HEK293T (cell line): ENCODE data around the gene TRIM68.

Experiments used
- CTCF ChIA-PET: fragments of 350-600 bp; formaldehyde crosslinking; extraction: SDS; loops from one replicate; lab custom pipeline; 2021; ENCODE audit warnings: antibody characterized with exemption, inconsistent platforms; lab: Yijun Ruan, JAX
- POLR2A ChIA-PET: fragments of 350-600 bp; formaldehyde crosslinking; extraction: SDS; loops from one replicate; lab custom pipeline; 2020; ENCODE audit warnings: antibody characterized with exemption, inconsistent platforms; lab: Yijun Ruan, JAX
- DNase-seq: peaks from one replicate; pipeline ENCODE4 v3.0.0; 2012; ENCODE audit warnings: mixed read lengths; ENCODE audit errors: extremely low spot score
- ARNT ChIP-seq: fragments of 450-650 bp; IDR thresholded peaks from 2 replicates; pipeline ENCODE4 v1.6.1; 2017; ENCODE audit warnings: mild to moderate bottlenecking
- BHLHE40 ChIP-seq: fragments of 450-650 bp; IDR thresholded peaks from 2 replicates; pipeline ENCODE4 v1.6.1; 2016; ENCODE audit warnings: mild to moderate bottlenecking, moderate library complexity, borderline replicate concordance
- CTBP1 ChIP-seq: fragments of 450-650 bp; IDR thresholded peaks from 2 replicates; pipeline ENCODE4 v1.6.1; 2016; ENCODE audit warnings: borderline replicate concordance
- ELF4 ChIP-seq: fragments of 450-650 bp; IDR thresholded peaks from 2 replicates; pipeline ENCODE4 v1.6.1; 2017; ENCODE audit warnings: antibody characterized with exemption
- FOXA1 ChIP-seq: fragments of 450-650 bp; IDR thresholded peaks from 2 replicates; pipeline ENCODE4 v1.6.1; 2016; ENCODE audit warnings: mild to moderate bottlenecking
- FOXK2 ChIP-seq: fragments of 450-650 bp; IDR thresholded peaks from 2 replicates; pipeline ENCODE4 v1.6.1; 2016; ENCODE audit warnings: mild to moderate bottlenecking
- FOXM1 ChIP-seq: fragments of 450-650 bp; IDR thresholded peaks from 2 replicates; pipeline ENCODE4 v1.6.1; 2017; ENCODE audit warnings: mild to moderate bottlenecking, borderline replicate concordance
- HDGF ChIP-seq: fragments of 450-650 bp; IDR thresholded peaks from 2 replicates; pipeline ENCODE4 v1.6.1; 2017; ENCODE audit warnings: antibody characterized with exemption, borderline replicate concordance
- L3MBTL2 ChIP-seq: fragments of 450-650 bp; conservative IDR thresholded peaks from 2 replicates; pipeline ENCODE4 v1.6.1; 2016; ENCODE audit warnings: mild to moderate bottlenecking
- LEF1 ChIP-seq: fragments of 450-650 bp; IDR thresholded peaks from 2 replicates; pipeline ENCODE4 v1.6.1; 2017; ENCODE audit warnings: mild to moderate bottlenecking, borderline replicate concordance
- NFRKB ChIP-seq: fragments of 450-650 bp; IDR thresholded peaks from 2 replicates; pipeline ENCODE4 v1.6.1; 2016; ENCODE audit warnings: mild to moderate bottlenecking, moderate library complexity
- SP1 ChIP-seq: fragments of 450-650 bp; IDR thresholded peaks from 2 replicates; pipeline ENCODE4 v1.6.1; 2017
- SUZ12 ChIP-seq: fragments of 450-650 bp; IDR thresholded peaks from 2 replicates; pipeline ENCODE4 v1.6.1; 2016; ENCODE audit warnings: mild to moderate bottlenecking
- TARDBP ChIP-seq: fragments of 450-650 bp; IDR thresholded peaks from 2 replicates; pipeline ENCODE4 v1.6.1; 2016
- ZNF384 ChIP-seq: fragments of 450-650 bp; IDR thresholded peaks from 2 replicates; pipeline ENCODE4 v1.6.1; 2016
- TF ChIP-seq, protein P1 (sequence below): fragments of 450-650 bp; IDR thresholded peaks from 2 replicates; pipeline ENCODE4 v1.6.1; 2016

The TRIM68 gene

GRCh38 chr11:4581443-4581842 lies 26.6 kb downstream of the TRIM68 start, which contains the start of gene OR52I2:
TSS of gene OR52I2 (plus strand) at chr11:4581743.
- POLR2A ChIA-PET: no interaction called here
- DNase-seq: no peak
- CTCF ChIA-PET: no interaction called here
- TF ChIP-seq SUZ12 (no peak), NFRKB (no peak), FOXK2 (no peak), SP1 (no peak), BHLHE40 (no peak), TARDBP (no peak), L3MBTL2 (no peak), FOXA1 (no peak), HDGF (no peak), ARNT (no peak), ELF4 (no peak), FOXM1 (no peak)
- TF ChIP-seq, protein P1, sequence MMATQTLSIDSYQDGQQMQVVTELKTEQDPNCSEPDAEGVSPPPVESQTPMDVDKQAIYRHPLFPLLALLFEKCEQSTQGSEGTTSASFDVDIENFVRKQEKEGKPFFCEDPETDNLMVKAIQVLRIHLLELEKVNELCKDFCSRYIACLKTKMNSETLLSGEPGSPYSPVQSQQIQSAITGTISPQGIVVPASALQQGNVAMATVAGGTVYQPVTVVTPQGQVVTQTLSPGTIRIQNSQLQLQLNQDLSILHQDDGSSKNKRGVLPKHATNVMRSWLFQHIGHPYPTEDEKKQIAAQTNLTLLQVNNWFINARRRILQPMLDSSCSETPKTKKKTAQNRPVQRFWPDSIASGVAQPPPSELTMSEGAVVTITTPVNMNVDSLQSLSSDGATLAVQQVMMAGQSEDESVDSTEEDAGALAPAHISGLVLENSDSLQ: no peak

- POLR2A ChIA-PET: no interaction called here
- CTCF ChIA-PET: no interaction called here
- TF ChIP-seq, protein P1: no peak
- TF ChIP-seq BHLHE40 (no peak), FOXA1 (no peak), FOXM1 (no peak), SUZ12 (no peak), HDGF (no peak), TARDBP (no peak), SP1 (no peak), LEF1 (no peak), ARNT (no peak), L3MBTL2 (no peak)
- no peak for DNase-seq
Measured at GRCh38 chr11:4580124-4580523, 27.9 kb downstream of the TRIM68 start.

GRCh38 chr11:4578624-4579023 lies 29.4 kb downstream of the TRIM68 start:
- TF ChIP-seq TARDBP: no peak
- DNase-seq: no peak
- ChIA-PET CTCF (no interaction called here), POLR2A (no interaction called here)

- ChIA-PET CTCF (interaction anchor here (0.6 kb wide), 1 partner anchor 86 kb away, joined by 6 read pairs; no protein-coding TSS in a partner anchor), POLR2A (no interaction called here)
- TF ChIP-seq LEF1: no peak
- TF ChIP-seq CTBP1: no peak
- TF ChIP-seq BHLHE40: no peak
- no peak for TF ChIP-seq HDGF
- TF ChIP-seq NFRKB: no peak
- TF ChIP-seq L3MBTL2: no peak
- TF ChIP-seq ZNF384: no peak
- no peak for TF ChIP-seq SUZ12
- TF ChIP-seq ELF4: no peak
- DNase-seq: no peak
Measured at GRCh38 chr11:4577761-4578160, 30.3 kb downstream of the TRIM68 start.

DNA sequence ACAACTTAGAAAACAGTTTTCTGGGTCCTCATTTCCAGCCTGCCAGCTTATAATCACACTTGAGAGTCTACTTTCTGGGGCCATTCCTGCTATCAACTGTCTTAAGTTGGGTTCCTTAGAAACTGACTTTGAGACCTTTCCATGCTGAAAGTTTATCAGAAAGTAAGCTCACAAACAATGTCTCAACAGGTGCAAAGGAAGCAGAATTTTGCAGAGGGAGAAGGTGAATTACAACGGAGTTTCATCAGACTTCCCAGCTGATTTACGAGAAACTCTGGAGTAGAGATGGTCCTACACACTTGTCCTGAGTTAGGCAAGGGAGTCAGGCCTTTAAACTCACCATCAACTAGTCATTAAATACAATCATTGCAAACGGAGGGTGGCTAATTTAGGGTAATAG lies 31.2 kb downstream of the TRIM68 start:
- ChIA-PET CTCF (no interaction called here), POLR2A (no interaction called here)
- no peak for DNase-seq
- TF ChIP-seq TARDBP (no peak), L3MBTL2 (no peak)

DNA sequence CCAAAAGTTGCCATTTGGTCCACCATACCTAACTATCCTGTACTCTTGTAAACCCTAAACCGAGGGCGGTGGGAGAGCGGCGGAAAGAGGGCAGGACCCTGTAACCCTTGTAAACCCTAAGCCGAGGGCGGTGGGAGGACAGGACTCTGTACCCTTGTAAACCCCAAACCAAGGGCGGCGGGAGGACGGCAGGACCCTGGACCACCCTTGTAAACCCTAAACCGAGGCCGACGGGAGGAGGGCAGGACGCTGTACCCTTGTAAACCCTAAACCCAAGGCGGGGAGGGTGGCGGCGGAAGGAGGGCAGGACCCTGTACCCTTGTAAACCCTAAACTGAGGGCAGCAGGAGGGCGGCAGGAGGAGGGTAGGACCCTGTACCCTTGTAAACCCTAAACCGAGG lies 39.0 kb downstream of the TRIM68 start:
- ChIA-PET CTCF (interaction anchor here (0.7 kb wide), 1 partner anchor 155 kb away, joined by 3 read pairs; no protein-coding TSS in a partner anchor), POLR2A (no interaction called here)
- TF ChIP-seq L3MBTL2: no peak
- no peak for TF ChIP-seq FOXM1
- no peak for TF ChIP-seq LEF1
- TF ChIP-seq FOXA1: no peak
- no peak for TF ChIP-seq TARDBP
- TF ChIP-seq, protein P1: no peak
- no peak for TF ChIP-seq ARNT
- no peak for TF ChIP-seq BHLHE40
- DNase-seq: no peak

GRCh38 chr11:4565371-4565770 lies 42.7 kb downstream of the TRIM68 start:
- ChIA-PET POLR2A (no interaction called here), CTCF (no interaction called here)
- DNase-seq: no peak
- TF ChIP-seq FOXA1: no peak
- no peak for TF ChIP-seq CTBP1
- TF ChIP-seq ELF4: no peak
- TF ChIP-seq FOXM1: no peak
- no peak for TF ChIP-seq ZNF384
- no peak for TF ChIP-seq LEF1
- no peak for TF ChIP-seq TARDBP
- no peak for TF ChIP-seq L3MBTL2
- TF ChIP-seq, protein P1: no peak
- TF ChIP-seq SUZ12: no peak
- no peak for TF ChIP-seq HDGF
